WTC11 (cell line): ENCODE results near the gene ASB3. TPM values are rescaled to one million over a fixed set of nuclear protein-coding genes. Genes with fewer than 3 reads are reported as not detected.

ENCODE experiments used
- ATAC-seq: fragments of 200-7000 bp; cut with Tn5 transposase; 2 replicates; pipeline ENCODE4 v1.10.0; 2021; ENCODE audit warnings: mild to moderate bottlenecking, moderate library complexity
- CTCF ChIA-PET: fragments of 300-600 bp; sonication (Branson Sonifier 250); formaldehyde crosslinking; loops from one replicate; lab custom pipeline; 2021; ENCODE audit warnings: antibody characterized with exemption; lab: Charles Lee
- POLR2A ChIA-PET: fragments of 350-600 bp; sonication (Branson Sonifier 250); formaldehyde crosslinking; loops from one replicate; lab custom pipeline; 2021; ENCODE audit warnings: antibody characterized with exemption; lab: Charles Lee
- DNase-seq: peaks from one replicate; pipeline ENCODE4 v3.0.0; 2021; ENCODE audit warnings: low spot score
- H3K27ac Mint-ChIP-seq: 2 replicates; pipeline ENCODE4 v1.8.0; 2021; ENCODE audit warnings: mixed read lengths
- H3K27me3 Mint-ChIP-seq: 2 replicates; pipeline ENCODE4 v1.8.0; 2021; ENCODE audit warnings: low read depth, mild to moderate bottlenecking, moderate library complexity, mixed read lengths
- H3K36me3 Mint-ChIP-seq: 2 replicates; pipeline ENCODE4 v1.8.0; 2021; ENCODE audit warnings: mixed read lengths
- H3K4me1 Mint-ChIP-seq: 2 replicates; pipeline ENCODE4 v1.8.0; 2022; ENCODE audit warnings: mixed read lengths
- H3K4me3 Mint-ChIP-seq: 2 replicates; pipeline ENCODE4 v1.8.0; 2021; ENCODE audit warnings: mild to moderate bottlenecking, moderate library complexity, mixed read lengths
- H3K9me3 Mint-ChIP-seq: 2 replicates; pipeline ENCODE4 v1.8.0; 2021; ENCODE audit warnings: mixed read lengths
- E2F1 ChIP-seq: sonication (generic); formaldehyde crosslinking; IDR thresholded peaks from 2 replicates; pipeline ENCODE4 v1.8.0; 2022; ENCODE audit warnings: mild to moderate bottlenecking, missing genetic modification reagents
- ETV6 ChIP-seq: sonication (generic); formaldehyde crosslinking; IDR thresholded peaks from 2 replicates; pipeline ENCODE4 v1.8.1; 2022; ENCODE audit warnings: mild to moderate bottlenecking, missing genetic modification reagents
- FOXP4 ChIP-seq: sonication (generic); formaldehyde crosslinking; IDR thresholded peaks from 2 replicates; pipeline ENCODE4 v1.8.0; 2022; ENCODE audit warnings: mild to moderate bottlenecking, missing genetic modification reagents
- NFYB ChIP-seq: sonication (generic); formaldehyde crosslinking; conservative IDR thresholded peaks from 2 replicates; pipeline ENCODE4 v1.8.0; 2022; ENCODE audit warnings: low read depth, missing genetic modification reagents
- PREB ChIP-seq: sonication (generic); formaldehyde crosslinking; IDR thresholded peaks from 2 replicates; pipeline ENCODE4 v1.8.1; 2022; ENCODE audit warnings: mild to moderate bottlenecking, missing genetic modification reagents, moderate library complexity, borderline replicate concordance
- SMAD3 ChIP-seq: sonication (generic); formaldehyde crosslinking; IDR thresholded peaks from 2 replicates; pipeline ENCODE4 v1.8.0; 2022; ENCODE audit warnings: missing genetic modification reagents, mild to moderate bottlenecking, borderline replicate concordance
- TCF7 ChIP-seq: sonication (generic); formaldehyde crosslinking; IDR thresholded peaks from 2 replicates; pipeline ENCODE4 v1.8.0; 2022; ENCODE audit warnings: mild to moderate bottlenecking, low read depth, missing genetic modification reagents, moderate library complexity
- TEAD1 ChIP-seq: sonication (generic); formaldehyde crosslinking; IDR thresholded peaks from 2 replicates; pipeline ENCODE4 v1.8.0; 2022; ENCODE audit warnings: mild to moderate bottlenecking, missing genetic modification reagents
- TP53 ChIP-seq: sonication (generic); formaldehyde crosslinking; IDR thresholded peaks from 2 replicates; pipeline ENCODE4 v1.8.1; 2023; ENCODE audit warnings: mild to moderate bottlenecking, missing genetic modification reagents
- ZNF416 ChIP-seq: fragments of 250-450 bp; sonication (Bioruptor Pico); IDR thresholded peaks from 2 replicates; pipeline ENCODE4 v1.9.0; 2021; ENCODE audit warnings: mild to moderate bottlenecking, inconsistent platforms
- ZNF671 ChIP-seq: fragments of 250-450 bp; sonication (Bioruptor Pico); IDR thresholded peaks from 2 replicates; pipeline ENCODE4 v1.8.0; 2021; ENCODE audit warnings: mild to moderate bottlenecking
- total RNA-seq: library from RNA; stranded (reverse); gene quantifications from 3 replicates; pipeline ENCODE4 v1.2.3, GENCODE V29; 2021
- TF ChIP-seq, protein P1 (sequence below): sonication (generic); formaldehyde crosslinking; conservative IDR thresholded peaks from 2 replicates; pipeline ENCODE4 v1.8.1; 2023; ENCODE audit warnings: mild to moderate bottlenecking, low read depth, missing genetic modification reagents, moderate library complexity
- TF ChIP-seq, protein P2 (sequence below): sonication (generic); formaldehyde crosslinking; IDR thresholded peaks from 2 replicates; pipeline ENCODE4 v1.8.0; 2022; ENCODE audit warnings: mild to moderate bottlenecking, missing genetic modification reagents

Gene ASB3
- total RNA-seq, 1 experiment from 2014 or later, result 30.2 TPM

DNA sequence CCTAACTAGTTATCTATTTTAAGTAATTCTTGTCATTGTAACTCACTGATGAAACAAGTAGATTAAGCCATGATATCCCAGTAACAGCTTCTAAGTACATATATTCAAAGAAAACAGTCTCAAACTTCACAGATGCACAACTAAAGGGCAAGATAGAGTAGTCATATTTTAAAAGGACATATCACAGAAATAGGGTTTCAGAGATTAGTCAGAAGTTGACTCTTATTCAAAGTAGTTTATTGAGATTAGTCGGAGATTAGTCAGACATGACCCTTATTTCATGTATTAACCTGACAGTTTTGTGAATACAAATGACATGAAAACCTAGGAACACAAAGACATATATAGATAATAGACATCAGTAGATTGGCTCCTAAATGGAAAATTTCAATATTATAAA lies 35.0 kb downstream of the ASB3 start (continued):
- TF ChIP-seq E2F1 (no peak), TEAD1 (CRISPR knock-in tag) (no peak), TP53 (CRISPR knock-in tag) (no peak), SMAD3 (no peak), ETV6 (CRISPR knock-in tag) (no peak)
- TF ChIP-seq, protein P1, sequence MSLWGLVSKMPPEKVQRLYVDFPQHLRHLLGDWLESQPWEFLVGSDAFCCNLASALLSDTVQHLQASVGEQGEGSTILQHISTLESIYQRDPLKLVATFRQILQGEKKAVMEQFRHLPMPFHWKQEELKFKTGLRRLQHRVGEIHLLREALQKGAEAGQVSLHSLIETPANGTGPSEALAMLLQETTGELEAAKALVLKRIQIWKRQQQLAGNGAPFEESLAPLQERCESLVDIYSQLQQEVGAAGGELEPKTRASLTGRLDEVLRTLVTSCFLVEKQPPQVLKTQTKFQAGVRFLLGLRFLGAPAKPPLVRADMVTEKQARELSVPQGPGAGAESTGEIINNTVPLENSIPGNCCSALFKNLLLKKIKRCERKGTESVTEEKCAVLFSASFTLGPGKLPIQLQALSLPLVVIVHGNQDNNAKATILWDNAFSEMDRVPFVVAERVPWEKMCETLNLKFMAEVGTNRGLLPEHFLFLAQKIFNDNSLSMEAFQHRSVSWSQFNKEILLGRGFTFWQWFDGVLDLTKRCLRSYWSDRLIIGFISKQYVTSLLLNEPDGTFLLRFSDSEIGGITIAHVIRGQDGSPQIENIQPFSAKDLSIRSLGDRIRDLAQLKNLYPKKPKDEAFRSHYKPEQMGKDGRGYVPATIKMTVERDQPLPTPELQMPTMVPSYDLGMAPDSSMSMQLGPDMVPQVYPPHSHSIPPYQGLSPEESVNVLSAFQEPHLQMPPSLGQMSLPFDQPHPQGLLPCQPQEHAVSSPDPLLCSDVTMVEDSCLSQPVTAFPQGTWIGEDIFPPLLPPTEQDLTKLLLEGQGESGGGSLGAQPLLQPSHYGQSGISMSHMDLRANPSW (CRISPR knock-in tag), result no peak

DNA sequence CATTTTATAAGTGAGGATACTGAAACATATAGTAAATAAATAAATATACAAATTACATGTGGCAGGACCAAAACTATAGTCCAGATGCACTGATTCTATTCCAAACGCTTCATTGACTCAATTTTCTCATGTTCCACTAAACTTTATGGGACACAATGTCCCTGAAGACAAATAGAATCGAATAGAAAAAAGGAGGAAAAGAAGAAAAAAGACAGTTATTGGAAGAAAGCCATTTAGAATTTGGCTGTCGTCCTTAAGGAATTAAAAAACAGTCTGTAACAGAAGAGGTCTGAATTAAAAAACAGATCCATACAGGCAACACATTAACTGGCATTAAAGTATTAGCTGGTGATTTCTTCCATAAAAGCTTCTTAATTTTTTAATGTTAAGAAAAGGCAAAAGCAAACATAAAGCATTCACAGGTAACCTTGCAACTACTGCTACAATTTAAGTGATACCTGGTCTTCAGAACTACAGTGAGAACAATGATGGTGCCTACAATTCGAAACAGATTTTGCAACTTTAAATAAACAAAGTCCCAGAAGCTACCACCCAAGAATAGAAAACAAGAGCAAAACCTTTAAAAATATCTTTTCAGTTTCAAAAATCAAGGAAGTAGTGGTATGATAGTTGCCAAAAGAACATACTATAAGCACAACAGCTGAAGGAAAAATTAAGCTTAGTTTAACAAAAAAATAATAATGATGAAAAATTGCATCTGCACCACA lies 36.5 kb downstream of the ASB3 start:
- H3K4me3 Mint-ChIP-seq, result no peak overlapping the region
- H3K27me3 Mint-ChIP-seq, result no peaks in the 10 kb centered on the region
- no peak for TF ChIP-seq NFYB
- TF ChIP-seq TCF7 (CRISPR knock-in tag), result no peak
- TF ChIP-seq ZNF416, result no peak
- TF ChIP-seq, protein P2, sequence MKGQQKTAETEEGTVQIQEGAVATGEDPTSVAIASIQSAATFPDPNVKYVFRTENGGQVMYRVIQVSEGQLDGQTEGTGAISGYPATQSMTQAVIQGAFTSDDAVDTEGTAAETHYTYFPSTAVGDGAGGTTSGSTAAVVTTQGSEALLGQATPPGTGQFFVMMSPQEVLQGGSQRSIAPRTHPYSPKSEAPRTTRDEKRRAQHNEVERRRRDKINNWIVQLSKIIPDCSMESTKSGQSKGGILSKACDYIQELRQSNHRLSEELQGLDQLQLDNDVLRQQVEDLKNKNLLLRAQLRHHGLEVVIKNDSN (CRISPR knock-in tag), result no peak
- TF ChIP-seq ZNF671 (CRISPR knock-in tag), result no peak
- H3K27ac Mint-ChIP-seq, result no peak overlapping the region
- ATAC-seq (no peak), DNase-seq (no peak)
- ChIA-PET POLR2A (no interaction called here), CTCF (no interaction called here)
- peaks cover 9% of the 10 kb centered on the region for H3K4me1 Mint-ChIP-seq
- no peaks in the 10 kb centered on the region for H3K9me3 Mint-ChIP-seq
- H3K36me3 Mint-ChIP-seq, result peaks cover 15% of the 10 kb centered on the region; the same call in 1 of the 2 replicates

DNA sequence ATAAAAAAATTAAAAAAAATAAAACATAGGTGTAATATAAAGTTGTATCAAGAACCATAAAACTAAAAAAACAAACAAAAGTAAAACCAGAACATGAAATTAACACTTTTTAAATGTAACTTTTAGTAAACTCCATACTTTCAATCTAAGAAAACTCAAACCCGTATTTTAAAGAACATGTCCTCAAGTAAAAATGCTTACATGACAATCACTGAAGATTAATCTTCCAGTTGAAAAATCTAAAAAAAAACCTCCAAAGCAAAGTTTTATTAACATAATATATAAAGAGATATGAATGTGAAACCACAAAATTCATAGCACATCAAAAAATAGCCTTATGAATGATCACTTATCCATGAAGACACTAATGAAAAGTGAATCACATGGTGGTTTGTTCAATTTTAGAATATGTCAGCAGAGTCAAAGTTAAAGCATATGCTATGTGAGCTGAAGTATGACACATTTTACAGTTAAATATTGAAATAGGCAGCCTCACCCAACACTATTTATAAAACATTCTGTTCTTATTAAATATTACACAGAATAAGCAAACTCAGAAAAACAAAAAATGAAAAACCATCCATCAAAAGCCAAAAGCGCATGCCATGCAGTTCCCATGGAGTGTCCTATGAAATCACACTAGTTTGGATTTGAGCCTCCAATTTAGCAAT lies 42.2 kb downstream of the ASB3 start:
- DNase-seq (no peak), ATAC-seq (no peak)
- ChIA-PET CTCF (interaction anchor here (1.2 kb wide), 1 partner anchor 24 kb away, joined by 5 read pairs; the partner anchor contains the start of gene CHAC2), POLR2A (no interaction called here)
- H3K9me3 Mint-ChIP-seq, result no peaks in the 10 kb centered on the region
- H3K27me3 Mint-ChIP-seq, result no peaks in the 10 kb centered on the region
- H3K27ac Mint-ChIP-seq, result no peak overlapping the region
- TF ChIP-seq FOXP4 (CRISPR knock-in tag), result no peak
- TF ChIP-seq TP53 (CRISPR knock-in tag), result no peak
- no peak for TF ChIP-seq PREB (CRISPR knock-in tag)
- H3K36me3 Mint-ChIP-seq, result peaks cover 17% of the 10 kb centered on the region; the same call in 1 of the 2 replicates
- no peaks in the 10 kb centered on the region for H3K4me1 Mint-ChIP-seq
- no peak overlapping the region for H3K4me3 Mint-ChIP-seq
